B cell (primary cell): ENCODE measurements around the gene STAG2. TPM values are rescaled to one million over a fixed set of nuclear protein-coding genes. Genes with fewer than 3 reads are reported as not detected.
"Not testable (repeated sequence)": the region's sequence is repeated elsewhere in the genome, so short reads cannot be mapped to it uniquely, and the experiment has no call there.

Experiments
- ATAC-seq: fragments of 200-7000 bp; cut with Tn5 transposase; one replicate; pipeline ENCODE4 v1.10.0; 2021; ENCODE audit warnings: low read depth, mild to moderate bottlenecking, moderate number of reproducible peaks, moderate library complexity
- CTCF ChIA-PET: fragments of 350-600 bp; sonication (Branson Sonifier 250); formaldehyde crosslinking; loops from one replicate; lab custom pipeline; 2021; ENCODE audit warnings: antibody characterized with exemption, inconsistent platforms; lab: Charles Lee
- POLR2A ChIA-PET: fragments of 350-600 bp; sonication (Branson Sonifier 250); formaldehyde crosslinking; loops from one replicate; lab custom pipeline; 2021; ENCODE audit warnings: antibody characterized with exemption; lab: Charles Lee
- DNase-seq: peaks from one replicate; pipeline ENCODE4 v3.0.0; 2013
- H2AFZ ChIP-seq: 2 replicates; pipeline ENCODE4 v1.6.1; 2012; ENCODE audit warnings: mild to moderate bottlenecking, low read depth, low read length; ENCODE audit not compliant: insufficient read depth, poor library complexity, severe bottlenecking
- H3K27ac ChIP-seq, 2 donors: 1 replicate in 1 of 2; 2 replicates in 1 of 2; pipeline ENCODE4 v1.5.1; 2012 to 2013; ENCODE audit warnings: low read length in 2 of 2, mild to moderate bottlenecking in 2 of 2, moderate library complexity in 1 of 2
- H3K27me3 ChIP-seq, 4 experiments: fragments of 200-600 bp in 1 of 4; sonication (generic) in 1 of 4; replicated peaks in 1 of 4; 1 replicate in 2 of 4; 2 replicates in 2 of 4; pipeline versions ENCODE4 v1.6.1 to v1.7.0; 2013 to 2016; ENCODE audit warnings: low read length in 3 of 4, mild to moderate bottlenecking in 2 of 4, mixed read lengths in 1 of 4, moderate library complexity in 1 of 4; ENCODE audit not compliant: insufficient read depth in 4 of 4, control insufficient read depth in 3 of 4; ENCODE audit errors: control extremely low read depth in 1 of 4
- H3K36me3 ChIP-seq, 2 experiments: replicated peaks in 1 of 2; 1 replicate in 1 of 2; 2 replicates in 1 of 2; pipeline versions ENCODE4 v1.6.1 to v1.7.1; 2013; ENCODE audit warnings: low read length in 1 of 2; ENCODE audit not compliant: insufficient read depth in 2 of 2, control insufficient read depth in 1 of 2; ENCODE audit errors: control extremely low read depth in 1 of 2, extremely low read depth in 1 of 2
- H3K4me1 ChIP-seq, 2 donors: fragments of 200-600 bp in 1 of 2; sonication (generic) in 1 of 2; 1 replicate in 1 of 2; 2 replicates in 1 of 2; pipeline versions ENCODE4 v1.5.1 to v1.6.1; 2013 to 2017; ENCODE audit warnings: low read length in 2 of 2; ENCODE audit not compliant: control insufficient read depth in 2 of 2, insufficient read depth in 2 of 2
- H3K4me2 ChIP-seq: replicated peaks from 2 replicates; pipeline ENCODE3; 2012; ENCODE audit warnings: mild to moderate bottlenecking, low read depth, low read length; ENCODE audit not compliant: poor library complexity, severe bottlenecking
- H3K4me3 ChIP-seq, 5 experiments: fragments of 200-600 bp in 1 of 5; sonication (generic) in 1 of 5; 1 replicate in 3 of 5; 2 replicates in 2 of 5; pipeline versions ENCODE4 v1.5.1 to v1.7.0; 2011 to 2016; ENCODE audit warnings: low read length in 4 of 5, mild to moderate bottlenecking in 4 of 5, low read depth in 2 of 5, control low read depth in 1 of 5, moderate library complexity in 1 of 5; ENCODE audit not compliant: insufficient read depth in 1 of 5; ENCODE audit errors: control extremely low read depth in 1 of 5, extremely low read depth in 1 of 5
- H3K79me2 ChIP-seq: fragments of 200-600 bp; sonication (generic); one replicate; pipeline ENCODE4 v1.6.0; 2016; ENCODE audit warnings: low read length; ENCODE audit not compliant: control insufficient read depth, insufficient read depth
- H3K9ac ChIP-seq: fragments of 200-600 bp; sonication (generic); 2 replicates; pipeline ENCODE4 v1.6.1; 2017; ENCODE audit warnings: mild to moderate bottlenecking, low read length, moderate library complexity
- H3K9me3 ChIP-seq, 3 donors: one replicate each; pipeline versions ENCODE4 v1.6.1 to v1.7.1; 2013; ENCODE audit warnings: low read length in 2 of 3; ENCODE audit not compliant: control insufficient read depth in 2 of 3, insufficient read depth in 1 of 3; ENCODE audit errors: control extremely low read depth in 1 of 3
- H4K20me1 ChIP-seq: 2 replicates; pipeline ENCODE4 v1.6.0; 2012; ENCODE audit warnings: mild to moderate bottlenecking, low read length; ENCODE audit not compliant: insufficient read depth, control insufficient read depth, poor library complexity, severe bottlenecking
- H3K27ac Mint-ChIP-seq: one replicate; pipeline ENCODE4 v1.8.0; 2021; ENCODE audit warnings: mixed read lengths
- H3K27me3 Mint-ChIP-seq: one replicate; pipeline ENCODE4 v1.8.0; 2021; ENCODE audit warnings: mixed read lengths
- H3K4me1 Mint-ChIP-seq: one replicate; pipeline ENCODE4 v1.8.0; 2021; ENCODE audit warnings: mixed read lengths
- H3K4me3 Mint-ChIP-seq: one replicate; pipeline ENCODE4 v1.8.0; 2021; ENCODE audit warnings: mixed read lengths
- H3K9me3 Mint-ChIP-seq: one replicate; pipeline ENCODE4 v1.8.0; 2022; ENCODE audit warnings: mixed read lengths; ENCODE audit not compliant: insufficient read depth
- CTCF ChIP-seq: fragments of 200-600 bp; IDR thresholded peaks from one replicate; pipeline ENCODE4 v1.8.0; 2022; ENCODE audit warnings: antibody characterized with exemption, mild to moderate bottlenecking
- EZH2 ChIP-seq: IDR thresholded peaks from 2 replicates; pipeline ENCODE4 v1.6.1; 2012; ENCODE audit warnings: borderline replicate concordance, low read depth, mild to moderate bottlenecking, moderate library complexity, low read length; ENCODE audit not compliant: insufficient read depth, poor library complexity, severe bottlenecking
- WGBS: methylation state at CpG from one replicate; pipeline ENCODE4 v1.1.5; 2013; ENCODE audit warnings: missing lambda C conversion rate; ENCODE audit not compliant: insufficient coverage; 5-methylcytosine and 5-hydroxymethylcytosine counted together
- intact Hi-C: fragments of 100-400 bp; cut with micrococcal nuclease; formaldehyde crosslinking; loops from one replicate; pipeline ENCODE4 v1.10.0; 2022
- polyA plus RNA-seq: library from polyadenylated mRNA; depleted of rRNA; stranded (reverse); fragments of >200 nt; gene quantifications from 2 replicates; pipeline ENCODE4 v1.2.3, GENCODE V29; 2012
- total RNA-seq, 2 donors: library from RNA; stranded (reverse); fragments of 120-200 nt in 1 of 2; gene quantifications; 1 replicate in 1 of 2; 2 replicates in 1 of 2; pipeline versions ENCODE4 v1.2.3 to v1.2.4, GENCODE V29; 2013 to 2022

The STAG2 gene
- total and polyA plus RNA-seq, 2 donors (not counting 1 experiment from before 2014, with no cell fraction given): 15.3 to 117 TPM

- no CpG with 5 or more reads among the region's 5 CpGs for WGBS
- no peak overlapping the region for H3K4me2 ChIP-seq
- intact Hi-C loops: no loop called here
- no peak overlapping the region for H3K4me3 ChIP-seq
- no peak overlapping the region for H2AFZ ChIP-seq
- DNase-seq (no peak), ATAC-seq (no peak)
- H3K27ac ChIP-seq: no peak overlapping the region
- H3K9me3 ChIP-seq: no peaks in the 10 kb centered on the region
- H3K9ac ChIP-seq: no peak overlapping the region
- ChIA-PET POLR2A (no interaction called here), CTCF (interaction anchor here (0.5 kb wide), 1 partner anchor 274 kb away, joined by 4 read pairs; no protein-coding TSS in a partner anchor)
- no peaks in the 10 kb centered on the region for H3K27me3 ChIP-seq
- TF ChIP-seq EZH2 (no peak), CTCF (no peak)
- no peaks in the 10 kb centered on the region for H3K4me1 Mint-ChIP-seq
- no peaks in the 10 kb centered on the region for H3K4me1 ChIP-seq
- H3K9me3 Mint-ChIP-seq: no peaks in the 10 kb centered on the region
- no peaks in the 10 kb centered on the region for H4K20me1 ChIP-seq
- H3K79me2 ChIP-seq: no peaks in the 10 kb centered on the region
- H3K4me3 Mint-ChIP-seq: no peak overlapping the region
- H3K27me3 Mint-ChIP-seq: no peaks in the 10 kb centered on the region
- H3K27ac Mint-ChIP-seq: peak overlapping the region; percentile 6
- peaks cover 0 to 17% of the 10 kb centered on the region in 2 experiments for H3K36me3 ChIP-seq
Measured at GRCh38 chrX:124103966-124104365, 142.5 kb downstream of the STAG2 start.

GRCh38 chrX:124104512-124104911, 143.0 kb downstream of the STAG2 start:
- H3K27ac ChIP-seq, H3K9me3 ChIP-seq, H3K27me3 ChIP-seq, H3K79me2 ChIP-seq, H3K9ac ChIP-seq, ATAC-seq, H3K4me1 ChIP-seq, CTCF ChIA-PET, H3K9me3 Mint-ChIP-seq, H3K27ac Mint-ChIP-seq, H3K4me2 ChIP-seq, H2AFZ ChIP-seq, H3K4me3 ChIP-seq, H4K20me1 ChIP-seq, DNase-seq, H3K4me1 Mint-ChIP-seq, intact Hi-C loops, POLR2A ChIA-PET, H3K4me3 Mint-ChIP-seq, H3K27me3 Mint-ChIP-seq: not testable (repeated sequence)
- WGBS: no CpG with 5 or more reads among the region's 7 CpGs
- peaks cover 0 to 13% of the 10 kb centered on the region in 2 experiments for H3K36me3 ChIP-seq
